Measurements from ENCODE around the gene ZC2HC1C.
A peak's percentile ranks its signal among the peaks of the same experiment; 100 is the strongest.

ZC2HC1C gene

GRCh38 chr14:75107186-75107585, 37.7 kb downstream of the ZC2HC1C start:
- Histone ChIP-seq H3K4me3 (ENCODE audit: low read depth in 1 of 5, low read length in 5 of 5) (no peak overlapping the region), H3K36me3 (ENCODE audit: control insufficient read depth in 5 of 5, insufficient read depth in 5 of 5, low read length in 5 of 5) (peaks cover 54 to 85% (median 76%) of the 10 kb centered on the region in 5 donors), H3K9ac (ENCODE audit: low read length in 5 of 5) (no peak overlapping the region), H3K27me3 (ENCODE audit: control insufficient read depth in 5 of 5, insufficient read depth in 4 of 5, low read length in 5 of 5) (no peaks in the 10 kb centered on the region), H3K9me3 (ENCODE audit: control insufficient read depth in 5 of 5, low read length in 5 of 5) (no peaks in the 10 kb centered on the region), H3K27ac (ENCODE audit: low read depth, low read length) (no peak overlapping the region), H3K4me1 (ENCODE audit: control insufficient read depth in 5 of 5, insufficient read depth in 5 of 5, low read length in 5 of 5) (no peaks in the 10 kb centered on the region)

GRCh38 chr14:75109877-75110276, 40.4 kb downstream of the ZC2HC1C start:
- no peaks in the 10 kb centered on the region for H3K27me3 ChIP-seq (ENCODE audit: control insufficient read depth in 5 of 5, insufficient read depth in 4 of 5, low read length in 5 of 5)
- no peak overlapping the region for H3K9ac ChIP-seq (ENCODE audit: low read length in 5 of 5)
- H3K27ac ChIP-seq (ENCODE audit: low read depth, low read length) = no peak overlapping the region
- H3K4me3 ChIP-seq (ENCODE audit: low read depth in 1 of 5, low read length in 5 of 5) = no peak overlapping the region
- no peaks in the 10 kb centered on the region for H3K4me1 ChIP-seq (ENCODE audit: control insufficient read depth in 5 of 5, insufficient read depth in 5 of 5, low read length in 5 of 5)
- no peaks in the 10 kb centered on the region for H3K9me3 ChIP-seq (ENCODE audit: control insufficient read depth in 5 of 5, low read length in 5 of 5)
- peaks cover 68 to 92% (median 88%) of the 10 kb centered on the region in 5 donors for H3K36me3 ChIP-seq (ENCODE audit: control insufficient read depth in 5 of 5, insufficient read depth in 5 of 5, low read length in 5 of 5)

GRCh38 chr14:75113932-75114539, 44.6 kb downstream of the ZC2HC1C start:
- Histone ChIP-seq H3K9me3 (ENCODE audit: control insufficient read depth in 5 of 5, low read length in 5 of 5) (no peaks in the 10 kb centered on the region), H3K9ac (ENCODE audit: low read length in 5 of 5) (no peak overlapping the region), H3K27ac (ENCODE audit: low read depth, low read length) (no peak overlapping the region), H3K27me3 (ENCODE audit: control insufficient read depth in 5 of 5, insufficient read depth in 4 of 5, low read length in 5 of 5) (no peaks in the 10 kb centered on the region), H3K4me1 (ENCODE audit: control insufficient read depth in 5 of 5, insufficient read depth in 5 of 5, low read length in 5 of 5) (no peaks in the 10 kb centered on the region), H3K36me3 (ENCODE audit: control insufficient read depth in 5 of 5, insufficient read depth in 5 of 5, low read length in 5 of 5) (peaks cover 65 to 98% (median 84%) of the 10 kb centered on the region in 5 donors), H3K4me3 (ENCODE audit: low read depth in 1 of 5, low read length in 5 of 5) (no peak overlapping the region)

- Histone ChIP-seq H3K9ac (ENCODE audit: low read length in 5 of 5) (no peak overlapping the region), H3K4me1 (ENCODE audit: control insufficient read depth in 5 of 5, insufficient read depth in 5 of 5, low read length in 5 of 5) (peaks cover 0 to 6% (median 0%) of the 10 kb centered on the region in 5 donors), H3K36me3 (ENCODE audit: control insufficient read depth in 5 of 5, insufficient read depth in 5 of 5, low read length in 5 of 5) (peaks cover 42 to 63% (median 55%) of the 10 kb centered on the region in 5 donors), H3K27me3 (ENCODE audit: control insufficient read depth in 5 of 5, insufficient read depth in 4 of 5, low read length in 5 of 5) (no peaks in the 10 kb centered on the region), H3K9me3 (ENCODE audit: control insufficient read depth in 5 of 5, low read length in 5 of 5) (no peaks in the 10 kb centered on the region), H3K4me3 (ENCODE audit: low read depth in 1 of 5, low read length in 5 of 5) (no peak overlapping the region), H3K27ac (ENCODE audit: low read depth, low read length) (no peak overlapping the region)
Measured at GRCh38 chr14:75119056-75119455, 49.6 kb downstream of the ZC2HC1C start.

GRCh38 chr14:75120541-75121291, 51.3 kb downstream of the ZC2HC1C start:
- no peak overlapping the region for H3K27ac ChIP-seq (ENCODE audit: low read depth, low read length)
- no peak overlapping the region for H3K4me3 ChIP-seq (ENCODE audit: low read depth in 1 of 5, low read length in 5 of 5)
- H3K9ac ChIP-seq (ENCODE audit: low read length in 5 of 5) = no peak overlapping the region
- peaks cover 0 to 15% (median 4%) of the 10 kb centered on the region in 5 donors for H3K4me1 ChIP-seq (ENCODE audit: control insufficient read depth in 5 of 5, insufficient read depth in 5 of 5, low read length in 5 of 5)
- H3K9me3 ChIP-seq (ENCODE audit: control insufficient read depth in 5 of 5, low read length in 5 of 5) = no peaks in the 10 kb centered on the region
- peaks cover 32 to 47% (median 42%) of the 10 kb centered on the region in 5 donors for H3K36me3 ChIP-seq (ENCODE audit: control insufficient read depth in 5 of 5, insufficient read depth in 5 of 5, low read length in 5 of 5)
- no peaks in the 10 kb centered on the region for H3K27me3 ChIP-seq (ENCODE audit: control insufficient read depth in 5 of 5, insufficient read depth in 4 of 5, low read length in 5 of 5)

GRCh38 chr14:75121552-75121951, 52.1 kb downstream of the ZC2HC1C start:
- H3K9ac ChIP-seq (ENCODE audit: low read length in 5 of 5) = no peak overlapping the region
- H3K9me3 ChIP-seq (ENCODE audit: control insufficient read depth in 5 of 5, low read length in 5 of 5) = no peaks in the 10 kb centered on the region
- H3K36me3 ChIP-seq (ENCODE audit: control insufficient read depth in 5 of 5, insufficient read depth in 5 of 5, low read length in 5 of 5) = peaks cover 25 to 42% (median 36%) of the 10 kb centered on the region in 5 donors
- peaks cover 0 to 23% (median 13%) of the 10 kb centered on the region in 5 donors for H3K4me1 ChIP-seq (ENCODE audit: control insufficient read depth in 5 of 5, insufficient read depth in 5 of 5, low read length in 5 of 5)
- no peak overlapping the region for H3K27ac ChIP-seq (ENCODE audit: low read depth, low read length)
- no peaks in the 10 kb centered on the region for H3K27me3 ChIP-seq (ENCODE audit: control insufficient read depth in 5 of 5, insufficient read depth in 4 of 5, low read length in 5 of 5)
- H3K4me3 ChIP-seq (ENCODE audit: low read depth in 1 of 5, low read length in 5 of 5) = no peak overlapping the region

GRCh38 chr14:75123991-75124390, 54.5 kb downstream of the ZC2HC1C start:
- Histone ChIP-seq H3K27me3 (ENCODE audit: control insufficient read depth in 5 of 5, insufficient read depth in 4 of 5, low read length in 5 of 5) (no peaks in the 10 kb centered on the region), H3K27ac (ENCODE audit: low read depth, low read length) (no peak overlapping the region), H3K4me3 (ENCODE audit: low read depth in 1 of 5, low read length in 5 of 5) (no peak overlapping the region), H3K9ac (ENCODE audit: low read length in 5 of 5) (peak overlapping the region in 1 of 5 donors; percentile 31), H3K4me1 (ENCODE audit: control insufficient read depth in 5 of 5, insufficient read depth in 5 of 5, low read length in 5 of 5) (peaks cover 0 to 37% (median 32%) of the 10 kb centered on the region in 5 donors), H3K9me3 (ENCODE audit: control insufficient read depth in 5 of 5, low read length in 5 of 5) (no peaks in the 10 kb centered on the region), H3K36me3 (ENCODE audit: control insufficient read depth in 5 of 5, insufficient read depth in 5 of 5, low read length in 5 of 5) (peaks cover 12 to 20% (median 19%) of the 10 kb centered on the region in 5 donors)

GRCh38 chr14:75125617-75126016, 56.2 kb downstream of the ZC2HC1C start:
- H3K27ac ChIP-seq (ENCODE audit: low read depth, low read length) = no peak overlapping the region
- peak overlapping the region in 3 of 5 donors; percentile 84 to 91 (median 85) for H3K4me3 ChIP-seq (ENCODE audit: low read depth in 1 of 5, low read length in 5 of 5)
- peaks cover 0 to 5% (median 4%) of the 10 kb centered on the region in 5 donors for H3K36me3 ChIP-seq (ENCODE audit: control insufficient read depth in 5 of 5, insufficient read depth in 5 of 5, low read length in 5 of 5)
- H3K4me1 ChIP-seq (ENCODE audit: control insufficient read depth in 5 of 5, insufficient read depth in 5 of 5, low read length in 5 of 5) = peaks cover 0 to 37% (median 32%) of the 10 kb centered on the region in 5 donors
- H3K9ac ChIP-seq (ENCODE audit: low read length in 5 of 5) = peak overlapping the region in 2 of 5 donors; percentile 91 to 99
- H3K27me3 ChIP-seq (ENCODE audit: control insufficient read depth in 5 of 5, insufficient read depth in 4 of 5, low read length in 5 of 5) = no peaks in the 10 kb centered on the region
- no peaks in the 10 kb centered on the region for H3K9me3 ChIP-seq (ENCODE audit: control insufficient read depth in 5 of 5, low read length in 5 of 5)

- peaks cover 0 to 37% (median 32%) of the 10 kb centered on the region in 5 donors for H3K4me1 ChIP-seq (ENCODE audit: control insufficient read depth in 5 of 5, insufficient read depth in 5 of 5, low read length in 5 of 5)
- H3K9me3 ChIP-seq (ENCODE audit: control insufficient read depth in 5 of 5, low read length in 5 of 5) = no peaks in the 10 kb centered on the region
- H3K4me3 ChIP-seq (ENCODE audit: low read depth in 1 of 5, low read length in 5 of 5) = peak overlapping the region; percentile 76 to 93 (median 85)
- H3K36me3 ChIP-seq (ENCODE audit: control insufficient read depth in 5 of 5, insufficient read depth in 5 of 5, low read length in 5 of 5) = peaks cover 0 to 3% (median 0%) of the 10 kb centered on the region in 5 donors
- H3K27me3 ChIP-seq (ENCODE audit: control insufficient read depth in 5 of 5, insufficient read depth in 4 of 5, low read length in 5 of 5) = no peaks in the 10 kb centered on the region
- H3K27ac ChIP-seq (ENCODE audit: low read depth, low read length) = peak overlapping the region; percentile 97
- peak overlapping the region; percentile 80 to 99 (median 92) for H3K9ac ChIP-seq (ENCODE audit: low read length in 5 of 5)
Measured at GRCh38 chr14:75126121-75126544, 56.7 kb downstream of the ZC2HC1C start.

All from subcutaneous abdominal adipose tissue (tissue), 5 donors.